Stimulated activated CD4-positive, alpha-beta T cell treated with anti-CD3 and anti-CD28 coated beads, Interleukin-12 subunit alpha, Interleukin-12 subunit beta, amount 100 ng/mL, for 48 hours (primary cell): ENCODE results near the gene CORT.
"Not testable (repeated sequence)": the region's sequence is repeated elsewhere in the genome, so short reads cannot be mapped to it uniquely, and the experiment has no call there.

Experiments
- DNase-seq, 3 donors: peaks; one replicate each; pipeline ENCODE4 v3.0.0-alpha.2; 2020; ENCODE audit warnings: low read depth in 2 of 3, low spot score in 1 of 3

The CORT gene

DNA sequence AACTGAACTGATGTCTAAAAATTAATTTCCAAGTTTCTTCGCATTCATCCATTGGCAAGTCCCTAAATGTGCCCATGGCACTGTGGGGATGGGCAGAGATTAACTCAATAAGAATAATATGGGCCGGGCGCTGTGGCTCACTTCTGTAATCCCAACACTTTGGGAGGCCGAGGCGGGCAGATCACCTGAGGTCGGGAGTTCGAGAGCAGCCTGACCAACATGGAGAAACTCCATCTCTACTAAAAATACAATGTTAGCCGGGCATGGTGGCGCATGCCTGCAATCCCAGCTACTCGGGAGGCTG is 24.4 kb downstream of the CORT start:
- not testable (repeated sequence) for DNase-seq

GRCh38 chr1:10474613-10475507 is 25.0 kb downstream of the CORT start, which contains the start of gene PEX14:
TSS of gene PEX14 (plus strand) at chr1:10474950. CDS start at chr1:10474967, 17 bp downstream.
- peak; percentile 85 to 86 (median 85) for DNase-seq

GRCh38 chr1:10475510-10475909 is 25.7 kb downstream of the CORT start:
- no peak for DNase-seq

- DNase-seq = no peak
Observed at GRCh38 chr1:10479296-10479695, 29.5 kb downstream of the CORT start.

- DNase-seq = no peak
Observed at GRCh38 chr1:10480614-10481013, 30.8 kb downstream of the CORT start.

DNA sequence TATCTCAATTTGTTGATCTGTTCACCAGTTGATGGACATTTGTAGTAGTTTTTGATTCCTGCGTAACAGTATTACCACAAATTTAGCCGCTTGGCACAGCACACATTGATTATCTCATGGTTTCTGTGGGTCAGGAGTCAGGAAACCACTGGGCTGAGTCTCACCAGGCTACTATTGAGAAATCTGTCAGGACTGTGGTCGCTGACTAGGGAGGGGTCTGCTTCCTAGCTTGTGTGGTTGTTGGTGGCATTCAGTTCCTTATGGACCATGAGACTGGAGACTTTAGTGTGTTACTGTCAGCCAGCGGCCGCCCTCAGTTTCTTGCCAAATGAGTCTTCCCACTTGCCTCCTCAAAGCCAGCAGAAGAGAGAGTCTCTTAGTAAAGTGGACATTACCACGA is 34.7 kb downstream of the CORT start:
- no peak for DNase-seq

DNA sequence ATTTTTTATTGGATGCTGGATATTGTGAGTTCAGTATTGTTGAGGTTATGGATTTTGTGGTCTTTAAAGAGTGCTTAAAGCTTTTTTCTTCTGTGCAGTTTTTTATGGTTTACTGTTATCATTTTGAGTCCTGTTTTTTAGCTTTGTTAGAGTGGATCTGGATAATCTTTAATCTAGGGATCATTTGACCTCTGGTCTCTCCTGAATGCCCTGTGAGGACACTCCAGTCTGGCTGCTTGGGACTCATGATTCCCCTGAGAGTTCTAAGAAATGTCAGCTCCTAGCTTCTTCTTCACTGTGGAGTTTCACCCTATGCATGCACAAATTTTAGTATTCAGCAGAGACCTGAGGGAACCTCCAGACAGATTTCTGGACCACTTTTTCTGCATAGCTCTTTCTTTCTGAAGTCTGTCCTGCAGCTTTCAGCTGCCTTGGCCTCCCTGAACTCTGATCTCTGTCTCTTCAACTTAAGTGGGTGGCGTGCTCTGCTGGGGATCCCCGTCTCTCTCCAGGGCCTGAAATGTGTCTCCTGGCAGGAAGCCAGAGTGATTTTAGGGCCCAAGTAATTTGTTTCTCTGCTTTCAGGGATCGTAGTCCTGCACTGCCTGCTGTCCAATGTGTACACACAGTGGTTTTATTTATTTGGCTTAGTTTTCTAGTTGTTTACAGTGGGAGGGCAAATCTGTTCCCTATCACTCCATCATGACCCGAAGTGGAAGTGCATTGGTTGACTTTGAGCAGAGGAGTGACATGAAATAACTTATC is 39.6 kb downstream of the CORT start:
- DNase-seq = no peak

DNA sequence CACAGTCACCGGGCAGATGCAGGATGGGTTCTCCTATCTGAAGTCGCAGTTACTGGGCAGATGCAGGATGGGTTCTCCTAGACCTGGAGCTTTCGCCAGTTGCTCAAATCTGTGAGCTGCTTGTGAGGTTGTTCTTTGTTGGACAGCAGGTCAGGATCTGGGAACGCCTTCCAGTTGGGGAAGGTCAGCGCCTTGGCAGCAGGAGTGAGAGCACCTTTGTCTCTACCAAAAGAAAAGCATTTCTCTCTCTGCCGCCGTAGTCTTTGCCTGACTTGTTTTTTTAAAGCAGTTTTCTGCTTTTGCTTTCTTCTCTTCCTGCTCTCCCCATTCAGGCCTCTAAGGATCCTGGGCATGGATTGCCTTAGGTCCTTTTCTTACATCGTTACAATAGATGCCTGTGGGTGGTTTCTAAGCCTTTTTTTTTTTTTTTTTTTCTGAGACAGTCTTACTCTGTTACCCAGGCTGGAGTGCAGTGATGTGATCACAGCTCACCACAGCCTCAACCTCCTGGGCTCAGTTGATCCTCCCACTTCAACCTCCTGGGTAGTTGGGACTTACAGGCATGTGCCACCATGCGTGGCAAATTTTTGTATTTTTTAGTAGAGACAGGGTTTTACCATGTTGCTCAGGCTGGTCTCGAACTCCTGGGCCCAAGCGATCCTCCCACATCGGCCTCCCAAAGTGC is 40.6 kb downstream of the CORT start:
- DNase-seq = no peak

GRCh38 chr1:10494418-10494753 is 44.6 kb downstream of the CORT start:
- no peak for DNase-seq

GRCh38 chr1:10494754-10495474 is 45.1 kb downstream of the CORT start:
- DNase-seq = peak; percentile 62 to 93 (median 73)

DNA sequence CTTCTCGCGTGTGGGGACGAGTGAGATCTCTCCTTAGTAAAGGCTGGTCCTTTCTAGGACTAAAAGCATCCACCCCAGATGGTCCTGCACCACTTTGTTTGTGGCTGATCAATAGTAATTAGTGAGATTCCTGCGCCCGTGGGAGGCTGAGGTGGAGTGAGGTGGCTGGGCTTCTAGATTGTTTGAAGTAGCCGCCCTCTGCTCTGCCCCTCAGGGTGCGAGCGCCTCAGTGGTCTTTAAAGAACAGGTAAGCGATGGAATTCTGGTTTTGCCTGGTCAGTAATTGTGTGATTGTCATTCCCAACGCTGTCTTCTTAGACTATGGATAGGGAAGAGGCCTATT is 45.6 kb downstream of the CORT start:
- DNase-seq = no peak

DNA sequence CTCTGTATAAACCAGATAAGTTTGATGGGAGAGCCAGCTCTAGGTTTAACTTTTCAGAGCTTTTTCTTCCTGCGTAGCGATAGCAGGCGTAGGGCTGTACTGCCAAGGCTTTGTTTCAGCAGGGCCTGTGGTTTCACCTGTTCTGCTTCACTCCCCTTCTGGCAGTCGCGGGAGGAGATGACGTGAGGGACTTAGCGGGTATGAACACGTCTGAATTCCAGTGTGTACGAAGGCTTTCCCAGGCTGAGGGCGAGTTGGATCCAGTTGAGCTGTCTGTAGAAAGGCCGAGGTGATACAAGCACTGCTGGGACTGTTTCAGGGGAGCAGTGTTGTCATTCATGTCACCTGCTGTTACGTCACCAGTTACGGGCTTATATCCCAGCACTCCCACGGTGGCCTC is 46.1 kb downstream of the CORT start:
- DNase-seq = no peak

DNA sequence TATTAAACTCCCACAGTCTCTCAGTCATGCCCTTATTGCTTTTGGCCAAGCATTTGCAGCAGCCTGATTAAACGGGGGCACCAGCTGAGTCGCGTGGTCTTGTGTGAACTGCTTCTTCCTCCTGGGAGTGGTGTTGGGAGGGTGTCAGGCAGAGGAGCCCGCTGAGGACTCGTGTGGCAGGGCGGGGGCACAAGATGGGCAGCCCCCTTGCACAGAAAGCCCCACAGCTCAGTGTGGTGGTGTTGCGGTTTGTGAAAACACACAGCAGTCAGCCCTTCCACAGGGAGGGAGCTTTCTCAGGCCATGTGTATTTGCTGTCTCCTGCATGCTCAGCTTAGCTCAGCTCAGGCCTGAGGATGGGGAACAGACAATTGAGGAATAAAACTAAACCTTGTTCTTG is 47.3 kb downstream of the CORT start:
- DNase-seq = no peak

DNA sequence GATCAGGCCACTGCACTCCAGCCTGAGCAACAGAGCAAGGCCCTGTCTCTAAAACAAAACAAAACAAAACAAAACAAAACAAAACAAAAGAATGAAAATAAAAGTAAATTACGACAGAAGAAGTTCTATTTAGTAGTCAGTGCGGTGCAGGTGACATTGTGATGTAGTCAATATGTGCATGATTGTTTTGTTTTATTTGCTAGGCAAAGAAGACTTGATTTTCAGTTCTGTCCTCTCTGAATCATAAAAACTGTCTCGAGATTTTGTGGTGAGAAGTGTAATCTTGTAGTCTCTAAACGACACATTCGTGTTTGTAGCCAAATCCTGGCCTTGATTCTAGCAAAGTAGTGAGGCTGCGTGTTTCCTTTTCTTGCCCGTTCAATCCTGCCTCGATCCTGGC is 48.4 kb downstream of the CORT start:
- no peak for DNase-seq
